Adrenal gland (tissue), 12 donors: Measurements from ENCODE around the gene RGL1. TPM values are rescaled to one million over a fixed set of nuclear protein-coding genes. Genes with fewer than 3 reads are reported as not detected.

Experiments used
- DNase-seq, 7 donors: peaks; one replicate each; pipeline ENCODE4 v3.0.0-alpha.2; 2019 to 2020
- H3K27ac ChIP-seq, 5 donors: fragments of 200-600 bp; sonication (generic) in 4 of 5; 1 replicate in 3 of 5; 2 replicates in 2 of 5; pipeline versions ENCODE4 v1.5.1 to v1.8.0; 2016 to 2020; ENCODE audit warnings: mild to moderate bottlenecking in 1 of 5
- H3K27me3 ChIP-seq: fragments of 200-600 bp; 2 replicates; pipeline ENCODE4 v1.8.0; 2021
- H3K36me3 ChIP-seq, 2 donors: fragments of 200-600 bp; replicated peaks in 1 of 2; 1 replicate in 1 of 2; 2 replicates in 1 of 2; pipeline versions ENCODE4 v1.5.1 to v1.8.0; 2018 to 2022
- H3K4me1 ChIP-seq, 2 donors: fragments of 200-600 bp; replicated peaks in 1 of 2; 1 replicate in 1 of 2; 2 replicates in 1 of 2; pipeline versions ENCODE4 v1.5.1 to v1.8.0; 2018 to 2021
- H3K4me3 ChIP-seq, 4 donors: fragments of 200-600 bp; sonication (generic) in 3 of 4; one replicate each; pipeline ENCODE4 v1.5.1; 2016 to 2018
- H3K9me3 ChIP-seq, 3 donors: fragments of 200-600 bp; sonication (generic) in 1 of 3; replicated peaks in 1 of 3; 1 replicate in 2 of 3; 2 replicates in 1 of 3; pipeline versions ENCODE4 v1.5.1 to v1.8.0; 2016 to 2021
- POLR2A ChIP-seq, 2 donors: fragments of 450-650 bp; IDR thresholded peaks; one replicate each; pipeline ENCODE4 v1.6.1; 2017; ENCODE audit warnings: antibody characterized with exemption in 2 of 2, mild to moderate bottlenecking in 2 of 2, moderate library complexity in 1 of 2
- WGBS, 4 donors: extraction: QIAGEN DNeasy Blood & Tissue Kit in 2 of 4; methylation state at CpG; one replicate each; pipeline versions ENCODE4 v1.1.5 to v1.1.7; 2013 to 2017; 5-methylcytosine and 5-hydroxymethylcytosine counted together
- intact Hi-C, 2 donors: fragments of 100-400 bp; cut with DNase I; formaldehyde crosslinking; loops; one replicate each; pipeline versions ENCODE4 v1.14.1 to v1.15.0; 2022 to 2023
- polyA plus RNA-seq, 3 donors: library from polyadenylated mRNA; stranded (reverse); fragments of 200-250 nt in 2 of 3; fragments of 350-450 nt in 1 of 3; fragmentation: Illumina TruSeq in 1 of 3; extraction: RNeasy Lipid Tissue Mini Kit (QIAGEN cat#74804) in 1 of 3; gene quantifications; one replicate each; pipeline ENCODE4 v1.2.3, GENCODE V29; 2013 to 2014
- total RNA-seq, 9 donors: library from RNA; depleted of rRNA in 4 of 9; stranded (reverse); fragments of >200 nt in 4 of 9; fragments of 120-200 nt in 1 of 9; fragmentation: NEBNext Ultra II Directional in 1 of 9; extraction: Animal tissue kit (Norgen Biotek cat#: 25700) in 1 of 9; gene quantifications; one replicate each; pipeline versions ENCODE4 v1.1.0 to v1.2.4, GENCODE V29; 2013 to 2023
- TF ChIP-seq, protein P1 (sequence below), 6 experiments: fragments of 450-650 bp in 4 of 6; fragments of 200-600 bp in 2 of 6; sonication (generic) in 1 of 6; IDR thresholded peaks; 1 replicate in 5 of 6; 2 replicates in 1 of 6; pipeline versions ENCODE4 v1.5.1 to v1.8.0; 2016 to 2021; ENCODE audit warnings: antibody characterized with exemption in 6 of 6, mild to moderate bottlenecking in 2 of 6, moderate library complexity in 1 of 6
- donor health status: healthy with polysubstance abuse.
- donor health status: Bipolar disorder and iron deficiency.
- donor health status: DM: yes; HTN: yes; CAD: no.
- donor health status: DM: no; HTN: no; CAD: no.
- donor health status: DM: no; HTN: no; CAD: no.
- donor health status: DM: yes; HTN: yes; CAD: no.

The RGL1 gene
- total and polyA plus RNA-seq, 12 donors, result 15.5 to 76.9 (median 34.9) TPM

- intact Hi-C loops, result no loop called here
- WGBS, 4 donors, result 74 to 81% (median 78%) methylated on average over 5 of the region's 5 CpGs
- Histone ChIP-seq H3K4me1 (no peaks in the 10 kb centered on the region), H3K9me3 (no peaks in the 10 kb centered on the region), H3K36me3 (no peaks in the 10 kb centered on the region), H3K27me3 (no peaks in the 10 kb centered on the region), H3K4me3 (no peak overlapping the region), H3K27ac (no peak overlapping the region)
- no peak for DNase-seq
- TF ChIP-seq, protein P1, sequence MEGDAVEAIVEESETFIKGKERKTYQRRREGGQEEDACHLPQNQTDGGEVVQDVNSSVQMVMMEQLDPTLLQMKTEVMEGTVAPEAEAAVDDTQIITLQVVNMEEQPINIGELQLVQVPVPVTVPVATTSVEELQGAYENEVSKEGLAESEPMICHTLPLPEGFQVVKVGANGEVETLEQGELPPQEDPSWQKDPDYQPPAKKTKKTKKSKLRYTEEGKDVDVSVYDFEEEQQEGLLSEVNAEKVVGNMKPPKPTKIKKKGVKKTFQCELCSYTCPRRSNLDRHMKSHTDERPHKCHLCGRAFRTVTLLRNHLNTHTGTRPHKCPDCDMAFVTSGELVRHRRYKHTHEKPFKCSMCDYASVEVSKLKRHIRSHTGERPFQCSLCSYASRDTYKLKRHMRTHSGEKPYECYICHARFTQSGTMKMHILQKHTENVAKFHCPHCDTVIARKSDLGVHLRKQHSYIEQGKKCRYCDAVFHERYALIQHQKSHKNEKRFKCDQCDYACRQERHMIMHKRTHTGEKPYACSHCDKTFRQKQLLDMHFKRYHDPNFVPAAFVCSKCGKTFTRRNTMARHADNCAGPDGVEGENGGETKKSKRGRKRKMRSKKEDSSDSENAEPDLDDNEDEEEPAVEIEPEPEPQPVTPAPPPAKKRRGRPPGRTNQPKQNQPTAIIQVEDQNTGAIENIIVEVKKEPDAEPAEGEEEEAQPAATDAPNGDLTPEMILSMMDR (IDR thresholded peaks at IDR 0.05), result no peak
- no peak for TF ChIP-seq POLR2A (IDR thresholded peaks at IDR 0.05)
Measured at GRCh38 chr1:183769956-183770815, 34.7 kb upstream of the RGL1 start.

DNA sequence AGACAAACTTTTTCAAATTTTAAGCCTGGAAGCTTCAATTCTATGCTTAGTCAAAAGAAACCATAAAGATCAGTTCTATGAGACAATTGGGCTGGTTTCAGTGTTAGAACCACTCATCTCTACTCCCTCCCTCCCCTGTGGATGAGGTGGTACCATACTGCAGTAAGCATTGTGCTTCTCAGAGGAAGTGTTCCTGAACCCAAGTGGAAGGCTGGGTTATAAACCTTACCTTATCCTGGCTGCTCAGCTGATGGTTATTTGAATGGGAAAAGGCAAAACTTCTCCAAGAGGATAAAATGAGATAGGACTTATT is 34.1 kb upstream of the RGL1 start:
- H3K4me1 ChIP-seq, result no peaks in the 10 kb centered on the region
- no peak overlapping the region for H3K27ac ChIP-seq
- intact Hi-C loops, result no loop called here
- H3K36me3 ChIP-seq, result no peaks in the 10 kb centered on the region
- no peak overlapping the region for H3K4me3 ChIP-seq
- DNase-seq, result no peak
- H3K27me3 ChIP-seq, result no peaks in the 10 kb centered on the region
- H3K9me3 ChIP-seq, result no peaks in the 10 kb centered on the region
- TF ChIP-seq POLR2A (IDR thresholded peaks at IDR 0.05), result no peak

GRCh38 chr1:183773482-183774274 is 31.2 kb upstream of the RGL1 start:
- H3K27ac ChIP-seq, result no peak overlapping the region
- intact Hi-C loops, result no loop called here
- 77 to 85% (median 83%) methylated on average over 3 of the region's 3 CpGs for WGBS, 4 donors
- H3K36me3 ChIP-seq, result no peaks in the 10 kb centered on the region
- DNase-seq, result no peak
- H3K4me1 ChIP-seq, result no peaks in the 10 kb centered on the region
- no peak overlapping the region for H3K4me3 ChIP-seq
- H3K9me3 ChIP-seq, result no peaks in the 10 kb centered on the region
- TF ChIP-seq POLR2A (IDR thresholded peaks at IDR 0.05), result no peak
- TF ChIP-seq, protein P1 (IDR thresholded peaks at IDR 0.05), result no peak
- H3K27me3 ChIP-seq, result no peaks in the 10 kb centered on the region

GRCh38 chr1:183774938-183775337 is 30.0 kb upstream of the RGL1 start:
- Histone ChIP-seq H3K27ac (no peak overlapping the region), H3K4me1 (peaks cover 0 to 2% of the 10 kb centered on the region in 2 donors), H3K27me3 (no peaks in the 10 kb centered on the region), H3K36me3 (no peaks in the 10 kb centered on the region), H3K4me3 (no peak overlapping the region), H3K9me3 (no peaks in the 10 kb centered on the region)
- intact Hi-C loops, result no loop called here
- TF ChIP-seq, protein P1 (IDR thresholded peaks at IDR 0.05), result no peak
- TF ChIP-seq POLR2A (IDR thresholded peaks at IDR 0.05), result no peak
- 93 to 98% (median 97%) methylated on average over 3 of the region's 3 CpGs for WGBS, 4 donors
- no peak for DNase-seq
